Hepatocyte (in vitro differentiated cells): Measurements from ENCODE around the gene PKLR.

ENCODE experiments used
- EZH2 ChIP-seq: fragments of 200-600 bp; sonication (generic); IDR thresholded peaks from 2 replicates; pipeline ENCODE4 v1.6.1; 2016; ENCODE audit warnings: antibody characterized with exemption, mild to moderate bottlenecking, borderline replicate concordance
- EZH2phosphoT487 ChIP-seq: fragments of 200-600 bp; sonication (generic); IDR thresholded peaks from one replicate; pipeline ENCODE4 v1.6.1; 2018; ENCODE audit warnings: antibody characterized with exemption, mild to moderate bottlenecking, low read depth, moderate library complexity; ENCODE audit not compliant: unreplicated experiment, severe bottlenecking
- TF ChIP-seq, protein P1 (sequence below): fragments of 200-600 bp; sonication (generic); IDR thresholded peaks from 2 replicates; pipeline ENCODE4 v1.5.1; 2016; ENCODE audit warnings: antibody characterized with exemption, mild to moderate bottlenecking; ENCODE audit not compliant: poor library complexity

DNA sequence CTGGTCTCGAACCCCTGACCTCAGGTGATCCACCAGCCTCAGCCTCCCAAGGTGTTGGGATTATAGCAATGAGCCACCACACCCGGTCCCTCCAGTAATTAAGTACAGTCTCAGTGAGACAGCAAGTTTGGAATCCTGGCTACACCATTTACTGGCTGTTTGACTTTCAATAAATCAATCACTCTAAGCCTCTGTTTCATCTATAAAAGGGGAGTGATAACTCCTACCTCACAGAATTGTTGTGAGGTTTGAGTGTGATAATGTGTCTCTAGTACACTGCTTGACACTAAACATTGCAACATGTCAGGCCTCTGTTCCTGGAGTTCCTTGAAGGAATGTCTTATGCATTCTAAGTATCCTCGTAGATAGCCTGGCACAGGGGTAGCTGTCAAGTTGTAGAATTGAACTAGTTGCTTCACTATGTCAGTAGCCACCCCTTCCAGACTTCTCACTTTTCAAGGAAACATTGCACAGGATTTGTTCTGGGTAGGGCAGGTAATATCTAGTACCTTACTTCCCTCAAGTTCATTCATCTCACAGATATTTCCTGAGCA, 58.4 kb downstream of the PKLR start:
- TF ChIP-seq, protein P1, sequence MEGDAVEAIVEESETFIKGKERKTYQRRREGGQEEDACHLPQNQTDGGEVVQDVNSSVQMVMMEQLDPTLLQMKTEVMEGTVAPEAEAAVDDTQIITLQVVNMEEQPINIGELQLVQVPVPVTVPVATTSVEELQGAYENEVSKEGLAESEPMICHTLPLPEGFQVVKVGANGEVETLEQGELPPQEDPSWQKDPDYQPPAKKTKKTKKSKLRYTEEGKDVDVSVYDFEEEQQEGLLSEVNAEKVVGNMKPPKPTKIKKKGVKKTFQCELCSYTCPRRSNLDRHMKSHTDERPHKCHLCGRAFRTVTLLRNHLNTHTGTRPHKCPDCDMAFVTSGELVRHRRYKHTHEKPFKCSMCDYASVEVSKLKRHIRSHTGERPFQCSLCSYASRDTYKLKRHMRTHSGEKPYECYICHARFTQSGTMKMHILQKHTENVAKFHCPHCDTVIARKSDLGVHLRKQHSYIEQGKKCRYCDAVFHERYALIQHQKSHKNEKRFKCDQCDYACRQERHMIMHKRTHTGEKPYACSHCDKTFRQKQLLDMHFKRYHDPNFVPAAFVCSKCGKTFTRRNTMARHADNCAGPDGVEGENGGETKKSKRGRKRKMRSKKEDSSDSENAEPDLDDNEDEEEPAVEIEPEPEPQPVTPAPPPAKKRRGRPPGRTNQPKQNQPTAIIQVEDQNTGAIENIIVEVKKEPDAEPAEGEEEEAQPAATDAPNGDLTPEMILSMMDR, result no peak
- TF ChIP-seq EZH2phosphoT487 (no peak), EZH2 (no peak)
